ENCODE measurements around the gene C2orf80.
A peak's percentile ranks its signal among the peaks of the same experiment; 100 is the strongest.
"Not testable (repeated sequence)": the region's sequence is repeated elsewhere in the genome, so short reads cannot be mapped to it uniquely, and the experiment has no call there.

Gene C2orf80

DNA sequence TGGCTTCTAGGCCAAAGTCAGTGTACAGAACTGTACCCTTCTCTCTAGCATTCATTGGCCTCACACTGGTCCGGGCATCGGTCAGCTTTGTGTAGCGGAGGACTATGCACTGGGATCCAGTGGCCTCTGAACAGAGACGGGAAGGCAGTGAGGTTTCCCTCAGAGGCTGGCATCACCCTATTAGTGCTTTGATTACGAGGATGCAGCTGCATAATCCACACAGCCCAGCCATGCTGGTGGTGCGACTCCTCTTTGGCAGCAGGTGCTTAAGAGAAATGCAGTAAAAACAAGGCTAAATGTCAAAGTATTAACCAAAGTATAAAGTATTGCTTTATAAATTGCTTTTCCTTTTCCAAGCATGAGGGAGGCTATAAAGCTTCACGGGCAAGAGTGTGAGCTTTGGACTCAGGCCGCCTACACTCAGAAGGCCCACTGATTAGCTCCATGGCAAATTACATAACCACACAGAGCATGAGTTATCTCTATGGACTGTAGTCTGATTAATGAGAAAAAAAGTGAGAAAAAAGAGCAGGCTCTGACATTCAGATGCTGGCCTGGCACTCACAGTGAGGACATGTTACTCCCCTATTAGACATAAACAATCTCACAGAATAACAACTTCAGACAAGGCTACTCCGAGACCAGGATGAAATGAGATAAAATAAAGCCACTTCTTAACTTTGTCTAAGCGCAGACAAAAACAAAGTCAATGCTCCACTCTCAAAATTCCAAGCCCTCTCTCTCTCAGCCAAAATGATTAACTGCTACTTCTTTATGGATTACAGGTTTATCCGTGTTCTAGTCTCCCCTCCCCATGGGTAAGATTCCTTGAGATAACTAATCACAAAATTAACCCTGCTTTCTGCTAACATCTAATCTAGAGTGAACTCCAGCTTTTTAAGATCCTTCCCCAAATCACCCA lies 53.8 kb downstream of the C2orf80 start:
- no peak for DNase-seq (ENCODE audit: low read depth in 2 of 2)

DNA sequence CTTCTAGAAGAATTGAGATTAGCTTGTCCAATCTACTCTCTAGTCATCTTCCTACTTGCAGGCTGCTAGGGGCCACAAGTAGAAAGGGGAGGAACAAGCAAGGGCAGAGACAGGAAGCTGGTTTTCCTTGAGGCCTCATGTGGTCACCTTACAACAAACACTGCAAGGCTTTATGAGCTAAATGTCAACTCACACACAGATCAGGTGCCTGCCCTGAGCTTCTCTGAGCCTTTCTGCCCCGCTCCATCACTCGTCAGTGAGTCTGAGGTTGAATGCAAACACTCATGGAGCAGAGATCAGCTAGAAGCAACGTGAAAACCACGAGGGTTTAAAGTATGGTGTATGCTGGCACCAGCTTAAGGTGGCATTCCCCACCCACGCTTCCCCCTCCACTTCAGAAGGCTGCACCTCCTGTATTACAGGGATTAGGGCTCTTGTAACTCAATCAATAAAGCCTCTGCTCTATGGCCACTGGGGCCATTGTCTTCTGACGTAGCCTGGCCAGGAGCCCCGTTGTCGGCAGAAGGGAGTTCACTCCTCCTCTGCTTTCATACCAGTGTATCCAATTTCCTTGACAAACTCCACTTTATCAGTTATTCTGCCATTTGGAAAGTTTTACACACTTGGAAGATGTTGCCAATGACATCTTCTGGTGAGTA lies 54.8 kb downstream of the C2orf80 start:
- DNase-seq (ENCODE audit: low read depth in 2 of 2) = peak in 1 of 2 donors; percentile 6

DNA sequence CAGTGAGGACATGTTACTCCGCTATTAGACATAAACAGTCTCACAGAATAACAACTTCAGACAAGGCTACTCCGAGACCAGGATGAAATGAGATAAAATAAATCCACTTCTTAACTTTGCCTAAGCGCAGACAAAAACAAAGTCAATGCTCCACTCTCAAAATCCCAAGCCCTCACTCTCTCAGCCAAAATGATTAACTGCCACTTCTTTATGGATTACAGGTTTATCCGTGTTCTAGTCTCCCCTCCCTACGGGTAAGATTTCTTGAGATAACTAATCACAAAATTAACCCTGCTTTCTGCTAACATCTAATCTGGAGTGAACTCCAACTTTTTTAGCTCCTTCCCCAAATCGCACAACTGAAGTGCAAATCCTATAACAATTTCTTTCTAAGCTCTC lies 59.1 kb downstream of the C2orf80 start:
- no peak for DNase-seq (ENCODE audit: low read depth in 2 of 2)

DNA sequence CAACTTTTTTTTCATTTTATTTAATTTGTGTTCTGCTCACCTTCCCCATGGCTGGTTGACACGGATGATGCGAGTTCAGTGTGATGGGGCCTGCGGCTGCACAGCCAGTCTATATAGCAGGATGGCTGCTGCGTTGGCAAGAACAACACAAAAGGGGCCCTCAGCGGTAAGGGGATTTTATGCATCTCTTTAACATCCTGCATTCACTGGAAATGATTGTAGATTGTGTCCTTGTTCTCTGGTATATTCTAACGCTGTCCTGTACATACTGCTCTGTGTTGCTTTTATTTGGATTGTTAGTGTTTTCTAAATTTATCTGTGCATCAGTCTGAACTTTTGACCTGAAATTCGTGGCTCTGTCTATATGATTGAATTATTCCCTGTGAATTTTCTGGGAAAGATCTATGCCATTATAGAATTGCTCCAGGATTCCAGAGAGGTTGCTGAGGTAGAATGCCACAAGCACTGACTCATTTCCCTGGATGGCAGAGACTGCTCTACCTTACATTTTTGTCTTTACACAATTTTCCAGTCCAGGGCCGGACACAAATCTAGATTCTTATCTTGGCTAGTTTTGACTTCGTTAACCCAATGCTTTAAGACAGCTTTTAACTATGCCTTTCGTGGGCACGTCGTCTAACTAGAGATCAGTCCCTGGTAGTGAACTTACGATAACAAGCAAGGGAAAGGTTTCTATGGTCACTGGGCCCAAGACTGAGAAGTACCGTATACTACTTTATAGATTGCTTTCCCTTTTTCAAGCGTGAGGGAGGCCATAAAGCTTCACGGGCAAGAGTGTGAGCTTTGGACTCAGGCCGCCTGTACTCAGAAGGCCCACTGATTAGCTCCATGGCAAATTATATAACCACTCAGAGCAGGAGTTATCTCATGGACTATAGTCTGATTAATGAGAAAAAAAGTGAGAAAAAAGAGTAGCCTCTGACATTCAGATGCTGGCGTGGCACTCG lies 59.8 kb downstream of the C2orf80 start, which contains the start of gene CRYGC:
TSS of gene CRYGC (minus strand) at position 85 of the 968 bp plus-strand sequence. CDS start at position 49, 36 bp downstream.
- no peak for DNase-seq (ENCODE audit: low read depth in 2 of 2)

DNA sequence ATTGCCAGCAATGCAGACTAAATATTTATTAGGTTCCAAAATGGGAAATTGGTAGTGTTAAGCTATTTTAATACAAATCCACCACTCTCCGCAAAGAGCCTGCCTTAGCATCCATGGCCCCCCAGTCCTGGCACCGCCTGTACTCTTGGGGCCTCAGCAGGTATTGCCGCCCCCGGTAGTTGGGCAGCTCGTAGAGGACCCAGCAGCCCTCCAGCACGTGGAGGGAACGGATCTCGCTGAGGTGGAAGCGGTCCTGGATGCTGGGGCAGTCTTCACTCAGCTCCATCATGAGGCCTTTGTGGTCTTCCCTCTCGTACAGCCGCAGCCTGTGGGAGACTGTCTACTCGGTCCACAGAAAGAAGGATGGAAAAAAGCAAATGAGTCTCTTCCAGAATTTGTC lies 61.7 kb downstream of the C2orf80 start:
- no peak for DNase-seq (ENCODE audit: low read depth in 2 of 2)

DNA sequence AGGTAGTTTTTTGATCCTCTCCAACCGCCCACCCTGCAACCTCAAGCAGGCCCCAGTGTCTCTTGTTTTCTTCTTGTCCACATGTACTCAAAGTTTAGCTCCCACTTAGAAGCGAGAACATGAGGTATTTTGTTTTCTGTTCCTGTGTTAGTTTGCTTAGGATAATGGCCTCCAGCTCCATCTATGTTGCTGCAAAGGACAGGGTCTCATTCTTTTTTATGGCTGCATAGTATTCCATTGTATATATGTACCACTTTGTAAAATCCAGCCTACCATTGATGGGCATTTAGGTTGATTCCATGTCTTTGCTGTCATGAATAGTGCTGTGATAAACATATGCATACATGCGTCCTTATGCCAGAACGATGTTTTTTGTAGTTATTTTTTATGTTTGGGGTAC lies 62.7 kb downstream of the C2orf80 start:
- no peak for DNase-seq (ENCODE audit: low read depth in 2 of 2)

DNA sequence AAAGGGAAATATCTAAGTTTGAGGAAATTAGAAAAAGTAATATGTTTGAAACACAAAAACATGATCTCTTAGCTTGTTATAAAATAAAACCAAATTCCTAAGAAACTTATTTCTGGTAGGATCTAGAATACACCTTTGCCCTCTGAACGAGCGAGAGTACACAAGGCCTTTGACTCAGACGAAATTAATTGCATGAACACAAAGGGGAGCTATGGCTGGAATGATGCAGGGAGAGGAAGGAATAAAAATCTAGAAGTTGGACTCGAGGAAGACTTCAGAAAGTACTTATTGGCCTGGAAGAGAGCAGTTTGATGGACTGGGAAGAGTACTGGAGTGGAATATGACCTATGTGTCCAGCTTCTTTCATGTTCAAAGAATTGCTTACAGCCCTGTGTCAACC lies 64.6 kb downstream of the C2orf80 start:
- DNase-seq (ENCODE audit: low read depth in 2 of 2) = no peak

DNA sequence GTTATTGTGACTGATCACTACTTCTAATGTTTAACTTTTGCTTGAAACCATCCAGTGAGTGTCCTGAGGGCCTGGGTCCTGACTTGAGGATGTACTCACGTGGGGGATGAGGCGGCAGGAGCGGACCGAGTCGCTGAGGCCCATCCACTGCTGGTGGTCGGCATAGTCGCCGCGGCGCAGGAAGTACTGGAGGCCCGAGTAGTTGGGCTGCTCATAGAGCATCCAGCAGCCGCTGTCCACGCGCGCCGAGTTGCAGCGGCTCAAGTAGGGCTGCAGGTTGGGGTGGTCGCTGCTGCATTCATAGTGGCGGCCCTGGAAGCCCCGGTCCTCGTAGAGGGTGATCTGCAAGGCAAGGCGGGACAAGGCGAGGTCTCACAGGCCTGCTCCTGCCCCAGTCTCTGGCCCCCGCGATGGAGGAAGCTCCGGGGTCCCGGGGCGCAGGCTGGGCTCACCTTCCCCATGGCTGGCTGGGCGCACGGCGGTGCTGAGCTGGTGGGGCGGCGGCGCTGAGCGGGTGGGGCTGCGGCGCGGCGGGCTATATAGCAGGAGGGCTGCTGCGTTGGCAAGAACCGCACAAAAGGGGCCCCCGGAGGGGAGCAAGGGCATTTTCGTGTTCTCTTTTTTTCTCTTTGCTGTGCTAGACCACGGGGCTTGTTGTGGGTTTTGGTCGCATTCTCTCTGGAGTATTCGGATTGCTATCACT lies 65.7 kb downstream of the C2orf80 start, which contains the start of gene CRYGD:
TSS of gene CRYGD (minus strand) at position 512 of the 703 bp plus-strand sequence. CDS start at position 461, 51 bp downstream.
- DNase-seq (ENCODE audit: low read depth in 2 of 2) = not testable (repeated sequence)

DNA sequence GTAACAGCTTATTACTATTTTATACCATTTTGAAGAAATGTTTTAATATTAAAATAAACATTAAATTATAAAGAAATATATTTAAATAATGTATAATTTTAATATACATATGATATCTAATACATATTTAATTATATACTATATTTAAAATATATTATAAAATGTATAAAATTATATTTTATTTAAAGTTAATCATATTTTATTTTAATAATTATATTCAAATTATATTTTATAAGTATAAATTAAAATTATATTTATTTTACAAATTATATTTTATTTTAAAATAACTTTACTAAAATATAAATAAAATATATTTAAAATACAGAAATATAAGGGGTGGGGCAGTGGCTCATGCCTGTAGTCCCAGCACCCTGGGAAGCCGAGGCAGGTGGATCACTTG lies 67.6 kb downstream of the C2orf80 start:
- no peak for DNase-seq (ENCODE audit: low read depth in 2 of 2)

DNA sequence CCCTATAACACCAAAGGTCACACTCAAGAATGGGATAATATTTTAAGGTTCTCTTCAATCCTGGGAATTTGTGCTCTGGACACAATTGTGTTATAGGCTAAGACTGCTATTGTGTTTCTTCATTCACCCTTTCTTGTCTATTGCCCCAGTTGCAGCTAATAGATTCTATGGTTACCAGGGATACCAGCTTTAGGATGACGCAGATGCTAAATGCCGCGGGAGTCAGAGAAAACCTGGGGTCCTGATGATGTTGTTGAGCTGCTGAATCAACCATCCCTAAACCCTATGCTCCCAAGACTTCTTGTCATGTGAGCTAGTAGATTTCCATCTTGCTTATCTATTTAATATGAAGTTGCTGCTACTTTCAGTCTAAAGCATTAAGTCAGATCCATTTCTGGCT lies 70.9 kb downstream of the C2orf80 start:
- no peak for DNase-seq (ENCODE audit: low read depth in 2 of 2)

DNA sequence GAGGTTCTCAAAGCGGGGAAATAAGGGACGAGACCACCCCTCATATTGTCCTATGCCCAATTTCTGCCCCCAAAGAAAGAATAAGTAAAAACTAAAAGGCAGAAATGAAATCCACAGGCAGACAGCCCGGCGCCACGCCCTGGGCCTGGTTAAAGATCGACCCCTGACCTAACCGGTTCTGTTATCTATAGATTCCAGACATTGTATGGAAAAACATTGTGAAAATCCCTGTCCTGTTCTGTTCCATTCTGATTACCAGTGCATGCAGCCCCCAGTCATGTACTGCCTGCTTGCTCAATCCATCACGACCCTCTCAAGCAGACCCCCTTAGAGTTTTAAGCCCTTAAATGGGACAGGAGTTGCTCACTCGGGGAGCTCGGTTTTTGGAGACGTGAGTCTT lies 72.4 kb downstream of the C2orf80 start:
- DNase-seq (ENCODE audit: low read depth in 2 of 2) = not testable (repeated sequence)
